HG03457 (cell line): ENCODE results near the gene BBS9.

ENCODE experiments used
- ATAC-seq: cut with Tn5 transposase; IDR thresholded peaks from one replicate; pipeline ENCODE4 v1.9.1; 2021; ENCODE audit warnings: moderate number of reproducible peaks; ENCODE audit not compliant: unreplicated experiment

Gene BBS9

GRCh38 chr7:33534833-33535232, 405.5 kb downstream of the BBS9 start:
- ATAC-seq, result no peak

GRCh38 chr7:33535989-33536388, 406.6 kb downstream of the BBS9 start:
- no peak for ATAC-seq

- ATAC-seq, result no peak
These were observed 407.2 kb downstream of the BBS9 start for GRCh38 chr7:33536398-33537103.

- ATAC-seq, result no peak
These were observed 407.7 kb downstream of the BBS9 start for GRCh38 chr7:33537104-33537477.

- no peak for ATAC-seq
These were observed 409.8 kb downstream of the BBS9 start for GRCh38 chr7:33539198-33539597.

- no peak for ATAC-seq
These were observed 410.5 kb downstream of the BBS9 start for GRCh38 chr7:33539659-33540400.

GRCh38 chr7:33547880-33548279, 418.5 kb downstream of the BBS9 start:
- ATAC-seq, result no peak

GRCh38 chr7:33550363-33550762, 421.0 kb downstream of the BBS9 start:
- no peak for ATAC-seq

GRCh38 chr7:33550979-33551378, 421.6 kb downstream of the BBS9 start:
- no peak for ATAC-seq

- ATAC-seq, result no peak
These were observed 424.7 kb downstream of the BBS9 start for GRCh38 chr7:33554046-33554445.

- no peak for ATAC-seq
These were observed 425.2 kb downstream of the BBS9 start for GRCh38 chr7:33554576-33554975.

- ATAC-seq, result no peak
These were observed 427.1 kb downstream of the BBS9 start for GRCh38 chr7:33556472-33556871.

GRCh38 chr7:33558549-33559323, 429.4 kb downstream of the BBS9 start:
- ATAC-seq, result no peak

- no peak for ATAC-seq
These were observed 430.0 kb downstream of the BBS9 start for GRCh38 chr7:33559324-33559710.

- ATAC-seq, result no peak
These were observed 433.6 kb downstream of the BBS9 start for GRCh38 chr7:33562996-33563395.

- ATAC-seq, result no peak
These were observed 434.3 kb downstream of the BBS9 start for GRCh38 chr7:33563651-33564050.

GRCh38 chr7:33578166-33578565, 448.8 kb downstream of the BBS9 start:
- no peak for ATAC-seq

- ATAC-seq, result no peak
These were observed 449.7 kb downstream of the BBS9 start for GRCh38 chr7:33578881-33579672.

- ATAC-seq, result no peak
These were observed 450.3 kb downstream of the BBS9 start for GRCh38 chr7:33579673-33579960.

- no peak for ATAC-seq
These were observed 451.9 kb downstream of the BBS9 start for GRCh38 chr7:33581236-33581635.

- ATAC-seq, result no peak
These were observed 452.7 kb downstream of the BBS9 start for GRCh38 chr7:33582104-33582503.
